IPS-15b (cell line): ENCODE data around the gene APC2.
A peak's percentile ranks its signal among the peaks of the same experiment; 100 is the strongest.
"Not testable (repeated sequence)": the region's sequence is repeated elsewhere in the genome, so short reads cannot be mapped to it uniquely, and the experiment has no call there.

Experiments used
- H3K27me3 ChIP-seq: one replicate; pipeline ENCODE4 v1.6.1; 2013; ENCODE audit warnings: low read length; ENCODE audit not compliant: control insufficient read depth, insufficient read depth
- H3K36me3 ChIP-seq: one replicate; pipeline ENCODE4 v1.6.1; 2013; ENCODE audit warnings: low read length; ENCODE audit not compliant: control insufficient read depth, insufficient read depth
- H3K4me1 ChIP-seq: one replicate; pipeline ENCODE4 v1.6.1; 2013; ENCODE audit warnings: mild to moderate bottlenecking, low read length; ENCODE audit not compliant: control insufficient read depth, insufficient read depth
- H3K4me3 ChIP-seq: one replicate; pipeline ENCODE4 v1.5.1; 2013; ENCODE audit warnings: low read depth, low read length
- H3K9ac ChIP-seq: one replicate; pipeline ENCODE4 v1.6.1; 2013; ENCODE audit warnings: low read depth, mild to moderate bottlenecking, low read length
- H3K9me3 ChIP-seq: one replicate; pipeline ENCODE4 v1.6.1; 2013; ENCODE audit warnings: mild to moderate bottlenecking, low read length; ENCODE audit not compliant: control insufficient read depth, insufficient read depth

APC2 gene

GRCh38 chr19:1495799-1496713 is 46.1 kb downstream of the APC2 start:
- no peak overlapping the region for H3K9ac ChIP-seq
- H3K4me3 ChIP-seq, result no peak overlapping the region
- H3K9me3 ChIP-seq, result no peaks in the 10 kb centered on the region
- H3K4me1 ChIP-seq, result no peaks in the 10 kb centered on the region
- H3K36me3 ChIP-seq, result no peaks in the 10 kb centered on the region
- peaks cover 12% of the 10 kb centered on the region for H3K27me3 ChIP-seq

DNA sequence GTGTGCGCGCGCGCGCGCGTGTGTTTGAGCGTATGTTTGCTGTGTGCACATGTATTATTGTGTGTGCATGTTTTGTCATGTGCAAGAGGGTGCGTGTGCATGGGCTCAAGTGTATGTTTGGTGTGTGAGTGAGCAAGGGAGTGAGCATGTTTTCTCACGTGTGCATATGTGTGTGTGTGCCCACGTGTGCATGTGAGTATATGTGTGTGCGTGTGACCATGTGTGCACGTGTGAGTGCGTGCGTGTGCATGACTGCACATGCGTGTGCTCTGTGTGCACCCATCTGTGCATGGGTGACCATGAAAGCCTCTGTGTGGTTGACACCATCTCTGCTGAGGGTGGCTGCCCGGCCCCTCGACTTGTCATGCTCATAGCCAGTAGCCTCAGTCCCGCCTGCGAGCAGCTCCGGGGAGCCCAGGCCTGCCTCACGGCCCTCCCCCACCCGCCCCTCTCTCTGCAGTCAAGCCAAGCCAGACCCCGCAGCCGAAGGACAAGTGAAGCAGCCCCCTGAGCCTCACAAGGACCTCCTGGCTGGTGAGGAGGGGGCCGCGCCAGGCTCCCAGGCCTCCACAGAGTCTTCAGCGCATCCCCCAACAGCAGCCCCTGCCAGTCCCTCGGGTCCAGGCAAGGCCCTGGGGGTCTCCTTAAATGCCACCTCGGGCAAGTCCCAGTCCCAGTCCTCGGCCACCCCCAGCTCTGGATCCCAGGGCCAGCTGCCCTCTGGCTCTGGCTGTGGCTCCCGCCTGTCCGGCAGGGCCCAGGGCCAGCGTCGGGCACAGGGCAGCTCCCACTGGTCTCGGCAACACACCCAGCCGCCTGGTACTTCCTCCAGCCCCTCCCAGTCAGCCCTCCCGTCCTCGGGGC is 47.0 kb downstream of the APC2 start:
- H3K27me3 ChIP-seq, result peaks cover 8% of the 10 kb centered on the region
- H3K9ac ChIP-seq, result no peak overlapping the region
- no peak overlapping the region for H3K4me3 ChIP-seq
- H3K9me3 ChIP-seq, result no peaks in the 10 kb centered on the region
- no peaks in the 10 kb centered on the region for H3K36me3 ChIP-seq
- no peaks in the 10 kb centered on the region for H3K4me1 ChIP-seq

DNA sequence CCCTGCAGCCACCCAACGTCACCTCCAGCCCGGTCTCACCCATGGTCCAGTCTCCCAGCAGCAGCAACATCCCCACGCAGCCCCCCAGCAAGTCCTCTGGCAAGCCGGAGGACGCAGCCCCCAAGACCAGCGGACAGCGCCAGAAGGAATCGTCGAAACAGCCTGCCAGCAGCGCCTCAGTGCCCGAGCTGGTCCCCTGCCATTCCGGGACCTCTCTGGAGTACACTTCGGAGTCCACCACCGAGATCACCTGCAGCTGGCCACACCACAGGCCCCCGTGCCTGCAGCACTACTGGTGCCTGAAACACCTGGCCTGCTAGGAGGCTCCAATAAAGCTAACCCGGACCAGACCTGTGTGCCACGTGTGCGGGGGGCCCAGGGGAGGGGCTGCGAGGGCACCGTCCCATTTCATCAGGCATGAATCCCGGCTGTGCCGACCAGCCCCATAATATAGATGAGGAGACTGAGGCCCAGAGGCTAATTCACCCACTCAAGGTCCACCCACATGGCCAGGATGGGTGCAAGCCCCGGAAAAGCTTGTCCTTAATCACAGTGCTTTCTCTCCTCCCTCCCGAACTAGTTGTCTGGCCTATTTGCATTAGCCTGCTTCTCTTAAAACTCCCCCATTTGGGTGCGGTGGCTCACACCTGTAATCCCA is 47.8 kb downstream of the APC2 start:
- Histone ChIP-seq H3K4me1 (no peaks in the 10 kb centered on the region), H3K27me3 (peaks cover 2% of the 10 kb centered on the region), H3K36me3 (no peaks in the 10 kb centered on the region), H3K9me3 (no peaks in the 10 kb centered on the region), H3K9ac (no peak overlapping the region), H3K4me3 (no peak overlapping the region)

- not testable (repeated sequence) for H3K4me3 ChIP-seq, H3K36me3 ChIP-seq, H3K9me3 ChIP-seq, H3K4me1 ChIP-seq, H3K9ac ChIP-seq
- peaks cover 13% of the 10 kb centered on the region for H3K27me3 ChIP-seq
These were observed 49.3 kb downstream of the APC2 start for GRCh38 chr19:1499231-1499630.

DNA sequence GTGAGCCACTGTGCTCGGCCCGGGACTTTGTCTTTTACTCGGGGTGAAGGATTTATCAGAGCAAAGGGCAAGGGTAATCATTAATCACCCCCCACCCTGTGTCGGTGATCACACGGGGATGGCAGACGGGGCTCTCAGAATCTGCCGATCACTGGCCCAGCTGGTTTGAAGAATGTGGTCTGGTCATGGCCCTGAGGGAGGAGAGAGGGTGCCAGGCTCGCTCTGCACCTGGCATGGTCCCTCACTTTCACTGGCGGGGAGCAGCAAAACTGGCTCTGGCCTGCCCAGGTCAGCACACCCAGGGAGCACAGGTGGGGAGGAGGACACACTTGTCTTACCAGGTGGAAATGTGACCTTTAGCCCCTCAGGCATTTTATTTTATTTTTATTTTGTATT is 51.3 kb downstream of the APC2 start:
- Histone ChIP-seq H3K36me3 (no peaks in the 10 kb centered on the region), H3K9ac (no peak overlapping the region), H3K4me1 (no peaks in the 10 kb centered on the region), H3K4me3 (no peak overlapping the region), H3K9me3 (no peaks in the 10 kb centered on the region), H3K27me3 (peaks cover 14% of the 10 kb centered on the region)

DNA sequence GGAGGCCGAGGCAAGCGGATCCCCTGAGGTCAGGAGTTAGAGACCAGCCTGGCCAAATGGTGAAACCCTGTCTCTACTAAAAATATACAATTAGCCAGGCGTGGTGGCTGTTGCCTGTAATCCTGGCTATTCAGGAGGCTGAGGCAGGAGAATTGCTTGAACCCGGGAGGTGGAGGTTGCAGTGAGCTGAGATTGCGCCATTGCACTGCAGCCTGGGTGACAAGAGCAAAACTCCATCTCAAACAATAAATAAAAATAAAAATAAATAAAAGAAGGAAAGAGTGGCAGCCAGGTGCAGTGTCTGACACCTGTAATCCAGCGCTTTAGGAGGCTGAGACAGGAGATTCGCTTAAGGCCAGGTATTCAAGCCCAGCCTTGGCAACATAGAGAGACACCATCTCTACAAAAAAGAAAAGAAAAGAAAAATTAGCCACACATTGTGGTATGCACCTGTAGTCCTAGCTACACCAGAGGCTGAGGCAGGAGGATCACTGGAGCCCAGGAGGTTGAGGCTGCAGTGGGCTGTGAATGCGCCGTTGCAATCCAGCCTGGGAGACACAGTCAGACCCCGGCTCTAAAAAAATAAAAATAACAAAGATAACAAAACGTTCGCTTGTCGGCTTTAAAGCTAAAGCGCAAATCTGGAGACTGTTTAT is 52.6 kb downstream of the APC2 start:
- peak overlapping the region; percentile 24 for H3K4me3 ChIP-seq

GRCh38 chr19:1503089-1503924 is 53.4 kb downstream of the APC2 start:
- Histone ChIP-seq H3K36me3 (no peaks in the 10 kb centered on the region), H3K9me3 (no peaks in the 10 kb centered on the region), H3K4me3 (peak overlapping the region; percentile 24), H3K4me1 (no peaks in the 10 kb centered on the region), H3K27me3 (peaks cover 14% of the 10 kb centered on the region), H3K9ac (no peak overlapping the region)

More for the DNA sequence above, 52.6 kb downstream of the APC2 start:
- H3K9me3 ChIP-seq, result no peaks in the 10 kb centered on the region
- H3K36me3 ChIP-seq, result no peaks in the 10 kb centered on the region
- H3K27me3 ChIP-seq, result peaks cover 14% of the 10 kb centered on the region
- H3K4me1 ChIP-seq, result no peaks in the 10 kb centered on the region
- H3K9ac ChIP-seq, result no peak overlapping the region

DNA sequence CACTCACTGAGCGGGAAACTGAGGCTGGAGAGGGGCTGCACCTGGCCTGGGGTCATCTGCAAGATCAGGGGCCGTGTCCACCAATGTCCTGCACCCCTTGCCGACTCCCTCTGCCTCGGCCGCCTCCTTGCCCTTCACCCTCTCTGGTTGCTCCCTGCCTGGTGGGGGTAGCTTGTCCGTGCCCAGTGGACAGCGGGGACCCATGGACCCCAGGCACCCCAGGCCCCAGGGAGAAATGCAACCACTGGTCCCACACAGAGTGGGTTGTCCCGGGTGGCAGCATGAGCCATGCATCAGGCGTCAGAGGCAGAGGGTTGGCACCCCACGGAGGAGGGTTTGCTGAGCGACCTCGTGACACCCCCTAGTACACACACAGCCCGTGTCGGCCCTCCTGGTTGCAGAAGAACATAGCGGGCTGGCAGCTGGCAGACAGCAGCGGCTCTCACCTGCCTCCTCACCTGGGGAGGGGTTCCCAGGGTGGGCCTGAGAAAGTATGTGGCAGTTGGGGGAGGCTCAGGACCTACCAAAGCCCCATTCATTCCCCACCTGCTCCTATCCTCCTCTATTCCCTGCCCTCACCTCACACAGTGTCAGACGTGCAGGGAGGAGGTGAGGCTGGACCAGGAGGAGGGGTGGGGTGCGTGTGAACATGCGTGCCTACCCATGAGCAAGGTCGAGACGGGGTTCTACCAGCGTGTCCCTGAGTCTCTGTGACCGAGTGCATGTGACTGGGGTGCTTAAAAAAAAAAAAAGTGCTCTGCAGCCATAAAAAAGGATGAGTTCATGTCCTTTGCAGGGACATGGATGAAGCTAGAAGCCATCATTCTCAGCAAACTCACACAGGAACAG is 54.2 kb downstream of the APC2 start:
- no peak overlapping the region for H3K9ac ChIP-seq
- peak overlapping the region; percentile 24 for H3K4me3 ChIP-seq
- no peaks in the 10 kb centered on the region for H3K36me3 ChIP-seq
- peaks cover 14% of the 10 kb centered on the region for H3K27me3 ChIP-seq
- no peaks in the 10 kb centered on the region for H3K9me3 ChIP-seq
- H3K4me1 ChIP-seq, result no peaks in the 10 kb centered on the region

DNA sequence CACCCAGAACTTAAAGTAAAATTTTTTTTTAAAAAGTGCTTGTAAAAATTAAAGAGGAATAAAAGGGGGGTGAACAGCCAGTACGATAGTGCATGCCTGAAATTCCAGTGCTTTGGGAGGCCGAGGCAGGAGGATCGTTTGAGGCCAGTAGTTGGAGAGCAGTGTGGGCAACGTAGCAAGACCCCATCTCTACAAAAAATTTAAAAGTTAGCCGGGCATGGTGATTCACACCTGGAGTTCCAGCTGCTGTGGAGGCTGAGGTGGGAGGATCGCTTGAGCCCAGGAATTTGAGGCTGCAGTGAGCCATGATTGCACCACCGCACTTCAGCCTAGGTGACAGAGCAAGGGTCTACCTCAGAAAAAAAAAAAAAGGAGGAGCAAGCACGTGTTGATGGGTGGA is 55.1 kb downstream of the APC2 start:
- Histone ChIP-seq H3K36me3 (no peaks in the 10 kb centered on the region), H3K27me3 (peaks cover 18% of the 10 kb centered on the region), H3K4me3 (no peak overlapping the region), H3K9ac (no peak overlapping the region), H3K9me3 (no peaks in the 10 kb centered on the region), H3K4me1 (no peaks in the 10 kb centered on the region)
